Activated CD4-positive, alpha-beta T cell treated with anti-CD3 and anti-CD28 coated beads, Interleukin-2, Interleukin-6, amounts not matched to agents 100 ng/mL and 50 ng/mL, durations not matched to agents 16 hours and 8 hours (primary cell): ENCODE results near the gene HLA-DMA.

Experiments
- DNase-seq: peaks from one replicate; pipeline ENCODE4 v3.0.0-alpha.2; 2020

HLA-DMA gene

DNA sequence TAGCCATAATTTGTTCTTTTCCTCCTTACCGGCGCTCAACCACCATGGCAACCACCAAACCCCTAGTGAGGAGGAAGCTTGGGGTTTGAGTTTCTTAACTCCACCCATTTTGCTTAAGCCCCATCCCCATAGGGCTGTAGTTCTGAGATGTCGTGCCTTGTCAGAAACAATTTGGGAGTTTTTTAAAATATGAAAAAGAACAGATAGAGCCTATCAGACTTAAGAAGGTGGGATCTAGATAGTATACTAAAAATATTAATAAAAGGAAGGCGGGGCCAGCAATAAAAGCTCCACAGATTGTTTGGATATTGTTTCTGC is 21.1 kb upstream of the HLA-DMA start:
- DNase-seq, result peak; percentile 58

DNA sequence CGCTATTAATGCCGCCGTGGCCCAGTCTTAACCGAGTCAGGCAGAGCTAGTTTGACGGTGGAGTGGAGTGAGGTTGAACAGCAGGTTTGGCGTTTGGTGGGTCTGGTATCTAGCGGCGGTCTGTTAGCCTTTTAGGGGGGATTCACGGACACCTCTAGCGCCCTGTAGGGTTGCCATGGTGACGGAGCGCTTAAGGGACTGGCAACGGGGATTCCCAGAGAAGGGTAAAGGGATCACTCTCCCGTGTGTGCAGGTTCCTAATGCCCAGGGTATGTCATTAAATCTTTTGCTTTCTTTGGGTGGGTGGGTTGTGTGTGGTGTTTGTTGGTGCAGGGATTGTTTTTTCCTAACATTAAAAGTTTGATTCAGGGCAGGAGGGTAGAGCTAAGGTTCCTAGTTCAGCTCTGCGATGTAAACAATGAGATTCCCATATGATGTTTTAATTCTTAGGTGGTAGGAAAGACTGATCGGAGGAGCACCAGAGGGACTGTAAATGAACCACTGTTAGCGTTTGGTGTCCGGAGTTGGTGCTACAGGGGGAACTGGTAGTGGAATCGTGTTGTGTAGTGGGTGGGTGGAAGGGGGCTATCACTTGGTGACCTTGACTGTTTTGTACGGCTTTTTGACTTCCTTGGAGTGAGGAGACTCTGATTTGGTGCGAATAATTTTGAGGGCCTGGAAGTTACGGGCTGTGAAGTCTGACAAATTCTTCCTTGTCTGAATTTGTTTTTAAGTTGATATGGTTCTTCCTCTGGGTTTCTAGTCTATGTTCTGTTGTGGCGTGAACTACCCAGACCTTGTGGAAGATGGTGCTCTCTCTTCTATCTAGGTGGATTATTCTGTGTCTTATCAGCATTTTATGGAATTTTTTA is 20.5 kb upstream of the HLA-DMA start:
- DNase-seq, result peak; percentile 64

DNA sequence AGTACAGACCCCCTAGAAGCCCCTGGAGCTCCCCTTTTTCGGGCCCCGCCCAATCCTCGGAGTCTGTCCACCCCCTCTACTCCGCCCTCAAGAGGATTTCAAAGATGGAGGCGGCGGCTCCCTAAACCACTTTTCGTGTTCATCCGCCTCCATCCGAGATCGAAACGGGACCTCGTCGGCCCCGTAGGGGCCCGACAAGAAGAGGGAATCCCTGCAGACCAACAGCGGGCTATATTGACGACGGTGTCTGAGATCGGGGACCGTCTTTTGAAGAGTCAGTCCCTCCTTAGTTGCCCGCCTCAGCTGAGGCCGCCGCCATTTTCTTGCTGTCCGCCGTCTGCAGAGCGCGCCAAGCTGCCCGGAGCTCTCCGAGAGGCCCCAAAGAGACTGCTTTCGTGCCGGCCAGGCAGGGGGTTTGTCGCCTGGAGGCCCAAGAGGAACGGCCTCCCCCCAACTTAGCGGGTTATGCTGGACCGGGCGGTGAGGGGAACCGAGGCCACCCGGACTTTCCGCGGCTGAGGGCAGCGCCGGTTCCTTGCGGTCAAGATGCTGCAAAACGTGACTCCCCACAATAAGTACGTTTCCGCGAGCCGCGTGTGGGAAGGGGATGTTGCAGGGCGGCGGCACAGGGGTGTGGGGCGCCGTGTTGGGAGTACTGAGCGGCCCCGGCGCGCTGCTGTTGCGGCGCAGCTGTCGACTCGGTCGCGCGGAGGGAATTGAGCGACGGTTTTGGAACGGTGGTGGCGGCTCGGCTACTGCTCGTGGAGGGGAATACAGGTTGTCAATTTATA is 19.7 kb upstream of the HLA-DMA start:
- DNase-seq, result no peak

DNA sequence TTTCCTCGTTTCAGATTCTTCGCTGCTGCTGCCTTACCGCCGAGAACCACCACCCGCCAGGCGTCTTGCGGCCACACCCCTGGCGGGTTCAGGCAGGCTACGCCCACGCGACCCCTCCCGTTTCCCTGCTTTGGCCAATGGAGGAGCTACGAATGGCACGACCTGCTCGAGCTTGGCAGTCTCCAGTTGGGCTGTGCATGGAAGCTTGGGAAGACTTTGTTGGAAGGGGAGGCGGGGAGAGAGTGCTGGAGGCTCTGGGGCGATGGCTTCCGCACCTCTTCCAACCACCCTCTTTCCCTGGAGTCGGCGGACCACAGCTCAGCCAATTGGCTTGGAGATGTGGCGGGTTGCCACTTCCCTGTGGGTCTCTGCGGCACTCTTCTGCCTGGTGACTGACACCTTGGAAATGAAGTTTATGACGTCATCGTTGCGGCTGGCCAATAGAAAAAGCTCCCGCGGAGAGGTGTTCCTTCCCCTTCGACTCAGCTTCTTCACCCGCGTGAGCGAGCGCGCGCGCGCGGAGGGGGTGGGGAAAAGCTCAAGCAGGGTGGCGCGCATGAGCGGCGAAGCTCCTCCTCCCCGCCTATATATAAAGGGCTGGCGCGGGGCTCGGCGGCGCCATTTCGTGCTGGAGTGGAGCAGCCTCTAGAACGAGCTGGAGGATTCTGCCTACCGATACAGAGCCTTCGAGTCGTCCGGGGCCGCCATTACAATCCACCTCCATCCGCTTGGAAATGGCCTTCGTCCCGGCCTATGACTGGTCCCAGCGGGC is 18.9 kb upstream of the HLA-DMA start:
- DNase-seq, result peak; percentile 100

DNA sequence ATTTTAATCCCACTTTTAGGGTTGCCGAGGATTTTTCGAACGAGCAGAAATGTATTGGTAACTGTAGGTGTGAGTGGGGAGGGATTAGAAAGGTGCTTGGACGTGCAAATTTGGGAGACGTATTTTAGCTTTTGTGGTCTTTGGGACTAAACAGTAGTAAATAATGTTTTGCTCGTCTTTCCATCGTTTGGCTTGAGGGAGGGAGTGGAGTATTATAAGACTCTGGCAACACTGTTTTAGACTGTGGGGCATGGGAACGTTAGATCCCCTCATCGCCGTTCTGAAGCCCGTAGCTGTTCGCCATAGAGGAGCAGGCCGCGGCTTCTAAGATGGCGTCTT is 18.3 kb upstream of the HLA-DMA start:
- no peak for DNase-seq

GRCh38 chr6:32970413-32971241 is 17.7 kb upstream of the HLA-DMA start:
- DNase-seq, result peak; percentile 91

DNA sequence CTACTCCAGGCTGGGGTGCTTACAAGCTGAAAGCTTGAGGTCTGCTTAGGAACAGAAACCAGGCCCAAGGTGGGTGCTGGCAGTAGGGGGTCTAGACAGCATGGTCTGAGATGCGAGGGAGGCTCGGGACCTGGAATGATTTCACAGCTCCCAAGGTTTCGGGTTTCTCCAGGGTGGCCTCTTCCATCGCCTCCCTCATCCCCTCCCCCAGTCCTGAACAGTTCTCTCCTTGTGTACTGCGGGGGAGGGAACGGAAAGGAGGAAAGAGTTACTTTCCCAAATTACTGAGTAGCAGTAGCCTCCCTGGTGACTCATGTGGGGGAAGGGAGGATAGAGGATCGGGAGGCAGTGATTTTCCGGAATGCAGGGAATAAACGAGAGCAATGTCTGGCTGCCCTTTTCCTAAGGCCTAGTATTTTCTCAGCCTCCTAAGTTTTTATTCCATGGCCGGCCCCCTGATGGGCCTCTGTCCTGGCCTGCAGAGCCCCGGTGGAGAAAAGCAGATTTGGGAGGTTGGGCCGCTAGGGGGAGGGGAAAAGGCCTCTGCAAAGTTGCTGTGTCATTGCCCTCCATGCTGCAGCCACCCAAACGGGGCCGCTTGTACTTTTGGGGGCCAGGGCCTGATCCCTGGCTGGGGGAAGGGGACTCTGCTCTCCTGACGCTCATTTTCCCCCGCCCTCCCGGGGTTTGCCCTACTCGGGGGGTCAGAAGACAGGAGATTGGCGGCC is 17.0 kb upstream of the HLA-DMA start:
- DNase-seq, result peak; percentile 86

GRCh38 chr6:32968867-32969684 is 16.2 kb upstream of the HLA-DMA start:
- DNase-seq, result peak; percentile 85

DNA sequence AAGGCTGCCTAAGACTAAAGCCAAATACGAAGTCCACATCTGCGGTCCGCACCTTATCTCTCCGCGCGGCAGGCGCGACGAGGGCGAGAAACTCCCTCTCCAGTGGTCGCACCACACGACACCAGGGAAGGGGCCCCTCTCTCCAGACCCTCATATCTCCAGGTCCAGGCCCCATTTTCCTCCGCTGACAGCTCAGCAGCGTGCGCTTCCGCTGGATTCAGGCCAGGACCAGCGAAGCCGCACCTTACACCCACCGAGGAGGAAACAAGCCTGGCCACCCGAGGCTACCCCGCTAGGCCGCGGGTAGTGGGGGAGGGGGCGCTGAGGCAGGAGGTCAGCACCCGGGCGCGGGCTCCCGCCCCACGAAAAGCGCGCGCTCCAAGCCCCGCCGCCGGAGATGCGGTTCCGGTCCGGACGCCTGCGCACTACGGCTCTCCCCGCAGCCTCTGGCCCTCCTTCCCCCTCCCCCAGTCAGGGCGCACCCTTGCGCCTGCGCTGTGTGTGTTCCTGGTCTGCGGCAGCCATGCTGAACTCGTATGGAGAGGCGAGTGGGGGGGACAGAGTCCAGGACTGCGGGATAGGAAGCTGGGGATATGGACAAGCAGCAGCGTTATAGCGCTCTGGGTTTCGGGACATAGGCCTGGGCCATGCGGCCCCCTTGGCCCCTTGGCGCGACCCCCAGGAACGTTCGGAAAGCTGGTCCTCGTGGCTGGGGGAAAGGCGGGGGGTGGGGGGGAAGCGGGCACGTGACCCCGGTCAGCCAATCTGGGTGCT is 15.4 kb upstream of the HLA-DMA start, which contains the start of gene BRD2:
TSS of gene BRD2 (plus strand) at position 502 of the 774 bp plus-strand sequence. CDS start 4,305 bp downstream, outside the sequence.
- DNase-seq, result peak; percentile 99

DNA sequence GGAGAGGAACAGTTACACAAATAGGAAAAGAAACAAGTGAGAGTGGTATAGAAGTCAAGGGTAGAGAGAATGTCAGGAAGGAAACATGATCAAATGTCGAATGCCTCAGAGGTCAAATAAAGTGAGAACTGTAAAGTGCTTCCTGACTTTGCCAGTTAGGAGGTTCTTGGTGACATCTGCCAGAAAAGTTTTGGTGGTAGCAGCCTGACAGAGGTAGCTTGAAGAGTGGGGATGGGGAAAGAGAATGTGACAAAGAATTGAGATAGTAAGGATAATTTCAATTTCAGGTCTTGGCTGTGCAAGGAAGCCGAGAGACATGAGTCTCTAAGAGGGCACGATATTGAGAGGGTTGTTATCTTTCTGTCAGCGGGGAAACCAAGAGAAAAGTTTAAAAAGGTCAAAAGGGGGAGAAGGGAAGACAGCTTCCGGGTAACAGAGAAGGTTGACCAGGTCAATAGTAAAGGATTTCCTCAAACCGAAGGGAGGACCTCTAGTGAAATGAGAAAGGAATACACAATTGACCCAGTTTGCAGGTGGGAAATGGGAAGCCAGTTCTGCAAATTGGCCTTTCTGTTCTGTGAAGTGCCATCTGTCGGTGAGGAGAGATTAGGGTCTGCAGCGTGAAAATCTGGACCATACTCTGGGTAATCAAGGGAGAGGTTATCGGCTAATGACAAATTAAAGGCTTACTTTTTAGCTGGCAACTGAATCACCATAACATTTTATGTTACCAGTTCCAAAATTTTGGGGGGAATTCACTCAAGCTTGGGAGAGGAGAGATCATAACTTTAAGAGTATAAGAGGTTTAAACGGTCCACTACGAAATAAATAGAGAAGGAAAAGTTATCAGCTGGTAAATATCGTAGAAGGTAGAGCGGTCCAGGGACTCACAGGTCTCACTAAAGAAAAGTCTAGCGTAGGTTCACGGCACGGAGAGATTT is 14.5 kb upstream of the HLA-DMA start:
- peak; percentile 67 for DNase-seq

DNA sequence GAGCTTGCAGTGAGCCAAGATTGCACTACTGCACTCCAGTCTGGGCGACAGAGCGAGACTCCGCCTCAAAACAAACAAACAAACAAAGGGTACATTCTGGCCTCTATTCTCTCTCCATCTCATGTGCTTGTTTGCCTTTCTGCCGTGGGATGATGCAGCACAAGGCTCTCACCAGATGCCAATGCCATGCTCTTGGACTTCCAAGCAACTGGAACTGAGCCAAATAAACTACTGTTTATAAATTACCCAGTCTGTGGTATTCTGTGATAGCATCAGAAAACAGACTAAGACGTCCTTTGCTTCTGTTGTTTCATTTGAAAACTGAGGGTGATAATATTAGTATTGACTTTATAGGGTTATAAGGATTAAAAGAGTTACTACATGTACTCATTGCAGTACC is 11.9 kb upstream of the HLA-DMA start:
- no peak for DNase-seq

GRCh38 chr6:32963866-32964265 is 11.0 kb upstream of the HLA-DMA start:
- no peak for DNase-seq

- no peak for DNase-seq
Measured at GRCh38 chr6:32962213-32962826, 9.4 kb upstream of the HLA-DMA start.

DNA sequence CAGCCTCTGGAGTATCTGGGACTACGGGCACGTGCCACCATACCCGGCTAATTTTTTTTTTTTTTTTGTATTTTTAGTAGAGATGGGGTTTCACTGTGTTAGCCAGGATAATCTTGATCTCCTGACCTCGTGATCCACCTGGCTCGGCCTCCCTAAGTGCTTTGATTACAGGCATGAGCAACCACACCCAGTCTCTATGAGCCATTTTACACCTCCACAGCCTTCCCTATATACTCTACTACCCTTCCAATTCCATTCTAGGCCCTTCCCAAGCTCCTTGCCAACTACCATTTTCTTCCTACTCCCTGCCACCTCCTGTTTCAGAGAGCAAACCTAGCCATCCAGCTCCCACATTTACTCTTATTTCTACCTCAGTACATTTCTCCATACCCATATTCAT is 7.7 kb upstream of the HLA-DMA start:
- no peak for DNase-seq

- no peak for DNase-seq
Measured at GRCh38 chr6:32956176-32956575, 3.3 kb upstream of the HLA-DMA start.

- peak; percentile 56 for DNase-seq
Measured at GRCh38 chr6:32954986-32955802, 2.3 kb upstream of the HLA-DMA start.

DNA sequence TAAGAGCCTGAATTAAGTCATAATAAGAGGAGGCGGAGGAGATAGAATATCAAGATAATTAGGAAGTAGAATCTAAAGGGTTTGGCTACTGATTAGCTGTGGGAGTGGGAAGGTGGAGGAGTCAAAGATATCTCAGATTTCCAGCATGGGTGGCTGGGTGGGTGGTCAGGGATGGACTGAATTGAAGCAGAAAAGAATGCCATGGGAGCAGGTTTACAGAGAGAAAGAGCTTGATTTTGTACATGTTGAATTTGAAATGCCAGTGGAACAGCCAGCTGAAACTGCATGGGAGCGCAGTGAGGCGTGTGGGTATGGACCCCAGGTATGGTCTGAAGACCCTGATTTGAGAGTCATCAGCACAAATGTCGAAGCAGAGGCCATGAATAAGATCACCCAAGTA is 1.4 kb upstream of the HLA-DMA start:
- no peak for DNase-seq

- no peak for DNase-seq
Measured at GRCh38 chr6:32953775-32954174, 878 bp upstream of the HLA-DMA start.
